GM12873 (cell line): ENCODE results near the gene PRDM16.

Experiments used
- TF ChIP-seq, protein P1 (sequence below): IDR thresholded peaks from 2 replicates; pipeline ENCODE4 v1.5.1; 2012; ENCODE audit warnings: low read depth, mild to moderate bottlenecking, moderate library complexity, low read length, control low read depth; ENCODE audit not compliant: insufficient read depth; ENCODE audit errors: missing control alignments

The PRDM16 gene

GRCh38 chr1:3077561-3077960 is 8.6 kb downstream of the PRDM16 start:
- TF ChIP-seq, protein P1, sequence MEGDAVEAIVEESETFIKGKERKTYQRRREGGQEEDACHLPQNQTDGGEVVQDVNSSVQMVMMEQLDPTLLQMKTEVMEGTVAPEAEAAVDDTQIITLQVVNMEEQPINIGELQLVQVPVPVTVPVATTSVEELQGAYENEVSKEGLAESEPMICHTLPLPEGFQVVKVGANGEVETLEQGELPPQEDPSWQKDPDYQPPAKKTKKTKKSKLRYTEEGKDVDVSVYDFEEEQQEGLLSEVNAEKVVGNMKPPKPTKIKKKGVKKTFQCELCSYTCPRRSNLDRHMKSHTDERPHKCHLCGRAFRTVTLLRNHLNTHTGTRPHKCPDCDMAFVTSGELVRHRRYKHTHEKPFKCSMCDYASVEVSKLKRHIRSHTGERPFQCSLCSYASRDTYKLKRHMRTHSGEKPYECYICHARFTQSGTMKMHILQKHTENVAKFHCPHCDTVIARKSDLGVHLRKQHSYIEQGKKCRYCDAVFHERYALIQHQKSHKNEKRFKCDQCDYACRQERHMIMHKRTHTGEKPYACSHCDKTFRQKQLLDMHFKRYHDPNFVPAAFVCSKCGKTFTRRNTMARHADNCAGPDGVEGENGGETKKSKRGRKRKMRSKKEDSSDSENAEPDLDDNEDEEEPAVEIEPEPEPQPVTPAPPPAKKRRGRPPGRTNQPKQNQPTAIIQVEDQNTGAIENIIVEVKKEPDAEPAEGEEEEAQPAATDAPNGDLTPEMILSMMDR: no peak

- TF ChIP-seq, protein P1: no peak
These were observed 9.4 kb downstream of the PRDM16 start for GRCh38 chr1:3078430-3078861.

- TF ChIP-seq, protein P1: no peak
These were observed 9.9 kb downstream of the PRDM16 start for GRCh38 chr1:3078871-3079270.

DNA sequence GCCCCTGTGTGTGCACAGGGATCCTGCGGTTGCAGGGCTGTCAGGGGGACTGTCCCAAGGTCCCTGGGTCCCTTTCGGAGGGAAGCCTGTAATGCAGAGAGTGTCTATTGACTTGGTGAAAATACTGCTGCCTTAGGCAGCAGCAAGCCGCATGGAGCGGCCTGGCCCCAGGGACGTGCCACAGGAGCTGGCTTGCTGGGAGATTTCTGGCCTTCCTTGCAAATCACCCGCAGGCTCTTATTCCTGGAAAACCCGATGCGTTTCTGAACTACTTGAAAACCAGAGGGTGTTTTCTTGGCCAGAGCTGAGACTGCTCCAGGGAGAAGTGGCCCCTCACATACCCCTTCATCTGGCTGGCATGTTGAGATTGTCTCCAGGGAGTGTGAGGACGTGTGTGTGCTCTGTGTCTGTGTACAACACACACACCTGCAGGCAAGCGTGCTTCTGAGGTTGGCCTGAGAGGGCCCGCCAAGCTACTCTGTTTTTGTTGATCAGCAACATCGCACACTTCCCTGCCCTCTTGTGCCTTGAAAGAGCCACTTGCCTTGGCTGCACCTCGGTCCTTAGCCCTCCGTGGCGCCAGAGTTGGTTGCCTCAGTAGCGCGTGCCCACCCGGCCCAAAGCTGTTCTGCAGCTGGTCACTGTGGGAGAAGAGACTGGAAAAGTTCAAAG is 10.5 kb downstream of the PRDM16 start:
- TF ChIP-seq, protein P1: no peak

DNA sequence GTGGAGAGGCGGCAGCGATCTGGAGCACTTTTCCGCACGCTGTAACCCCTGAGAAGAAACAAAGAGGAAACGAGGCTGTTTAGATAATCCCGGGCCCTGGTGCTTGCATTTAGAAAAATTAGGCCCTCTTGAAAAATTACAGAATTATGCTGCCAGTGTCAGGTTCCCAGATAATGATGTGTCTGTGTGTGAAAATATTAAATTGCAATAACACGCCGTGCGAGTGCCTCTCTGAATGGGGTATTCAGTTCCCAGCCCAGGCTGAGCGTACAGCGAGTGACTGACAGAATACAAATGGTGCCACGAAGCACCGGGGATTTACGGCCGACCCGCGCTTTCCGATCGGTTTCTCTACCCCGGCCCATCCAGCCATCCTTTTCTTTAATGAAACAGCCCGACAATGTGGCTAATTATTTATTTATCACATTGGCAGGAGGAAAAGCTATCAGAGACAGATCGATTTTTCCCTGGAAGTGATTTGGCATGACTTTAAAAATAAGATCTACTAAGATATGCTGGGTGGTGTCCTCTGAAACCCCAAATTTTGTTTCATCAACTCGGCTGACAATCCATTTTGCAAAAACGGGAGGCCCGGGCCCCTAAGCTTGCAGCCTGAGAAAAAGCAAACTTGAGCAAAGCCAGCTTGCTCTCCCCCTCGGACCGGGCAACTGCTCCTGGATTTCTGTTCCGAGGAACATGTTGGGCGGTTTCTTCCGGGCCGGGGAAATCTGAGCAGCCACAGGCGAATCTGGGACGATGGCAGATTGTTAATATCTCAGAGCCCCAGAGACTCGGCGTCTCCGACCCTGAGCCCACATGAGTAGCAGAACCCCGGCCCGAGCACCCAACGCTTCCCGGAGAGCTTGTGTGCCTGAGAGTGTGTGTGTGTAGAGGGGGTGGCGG is 11.3 kb downstream of the PRDM16 start:
- TF ChIP-seq, protein P1: no peak

DNA sequence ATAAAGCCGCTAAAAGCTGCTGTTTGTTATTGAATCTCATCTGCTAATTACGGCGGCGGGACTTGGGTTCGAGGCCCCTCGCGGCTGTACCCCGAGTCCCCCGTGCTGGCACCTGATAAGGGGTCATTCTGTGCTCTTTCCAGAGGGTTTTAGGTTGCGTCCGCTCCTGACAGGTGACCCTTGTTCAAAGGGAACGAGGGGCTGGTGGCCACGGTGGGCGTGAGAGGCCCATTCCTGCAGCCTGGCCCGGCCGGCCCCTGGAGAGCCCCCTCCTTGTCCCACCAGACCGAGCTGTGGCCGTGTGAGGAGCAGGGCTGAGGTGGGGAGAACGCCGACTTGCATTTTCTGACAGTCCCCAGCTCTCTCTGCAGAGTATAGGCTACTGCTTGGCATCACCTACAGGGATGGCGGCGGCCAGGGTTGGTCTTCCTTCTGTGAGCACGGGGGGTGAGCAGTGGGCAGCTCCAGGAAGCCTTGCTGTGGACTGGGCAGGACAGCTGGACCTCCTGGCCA is 12.2 kb downstream of the PRDM16 start:
- TF ChIP-seq, protein P1: no peak

DNA sequence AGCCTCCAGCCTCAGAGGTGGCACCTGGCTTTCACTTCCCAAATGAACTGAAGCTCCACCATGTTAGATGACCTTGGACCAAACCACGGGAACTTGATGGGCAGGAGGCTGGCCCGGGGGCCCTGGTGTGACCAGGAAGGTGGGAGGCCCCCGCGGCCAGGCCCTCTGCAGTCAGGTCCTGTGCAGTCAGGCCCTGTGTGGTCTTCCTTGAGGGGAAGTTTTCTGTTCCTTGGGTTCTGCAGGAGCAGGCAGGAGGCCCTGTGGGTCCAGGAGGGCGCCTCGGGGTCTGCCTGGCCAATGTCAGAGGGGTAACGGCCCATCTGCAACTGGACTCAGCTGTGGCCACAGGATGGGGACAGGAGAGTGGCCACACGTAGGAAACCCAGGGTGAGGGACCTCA is 13.0 kb downstream of the PRDM16 start:
- TF ChIP-seq, protein P1: no peak
